ENCODE measurements around the gene SH3PXD2B. TPM values are rescaled to one million over a fixed set of nuclear protein-coding genes. Genes with fewer than 3 reads are reported as not detected.

SH3PXD2B gene
- total and polyA plus RNA-seq, 2 of the 13 experiments (the other 11 are each of a cell fraction or from before 2014, with no cell fraction given): 3.4 to 4.6 TPM

DNA sequence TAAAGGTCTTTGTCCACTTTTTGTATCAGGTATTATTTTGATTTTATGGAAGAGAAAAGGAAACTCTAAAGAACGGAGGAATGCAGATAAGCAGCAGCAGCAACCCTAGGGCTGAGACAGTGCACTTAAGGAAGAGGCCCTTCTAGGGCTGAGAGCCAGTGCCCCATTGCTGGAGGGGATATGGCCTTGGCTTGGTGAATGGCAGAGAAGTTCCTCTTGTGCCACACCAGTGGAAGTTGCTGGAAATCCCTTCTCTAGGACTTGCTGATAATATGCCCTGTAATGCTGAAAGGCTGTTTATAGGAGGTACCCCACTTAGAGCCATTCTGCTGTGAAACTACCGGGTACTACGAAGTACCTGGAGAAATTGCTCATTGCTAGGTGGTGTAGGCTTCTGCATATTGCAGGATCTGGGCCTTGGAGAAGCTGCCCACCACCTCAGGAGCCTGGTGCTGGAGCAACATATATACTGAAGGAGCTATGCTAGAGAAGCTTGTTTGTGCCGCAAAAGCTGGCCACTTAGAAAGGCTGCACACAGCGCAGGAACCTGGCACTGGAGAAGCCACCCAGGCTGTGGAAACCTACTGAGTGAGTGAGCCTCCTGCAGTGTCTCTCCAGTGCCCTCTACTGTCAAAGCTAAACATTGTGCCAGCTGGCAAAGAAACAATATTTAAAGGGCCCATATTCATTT is 161.1 kb downstream of the SH3PXD2B start (continued):
- 0 out of 2 replicates have a peak, but pooled peaks have one; percentile 18 for TF ChIP-seq ERF (CRISPR knock-in tag; IDR thresholded peaks at IDR 0.05)
- no peak for TF ChIP-seq CREM (IDR thresholded peaks at IDR 0.05)
- no peak for TF ChIP-seq CREM (CRISPR knock-in tag; IDR thresholded peaks at IDR 0.05)
- TF ChIP-seq THAP11 (CRISPR knock-in tag; IDR thresholded peaks at IDR 0.05): peak; percentile 66
- TF ChIP-seq ZNF577 (CRISPR knock-in tag; IDR thresholded peaks at IDR 0.05; ENCODE audit: borderline replicate concordance, low read depth): no peak
- TF ChIP-seq SOX6 (IDR thresholded peaks at IDR 0.05): no peak
- TF ChIP-seq SOX6 (CRISPR knock-in tag; IDR thresholded peaks at IDR 0.05): 0 out of 2 replicates have a peak, but pooled peaks have one; percentile 30
- no peak for TF ChIP-seq TAF1 (CRISPR knock-in tag; IDR thresholded peaks at IDR 0.05)
- no peak for TF ChIP-seq ZNF510 (CRISPR knock-in tag; IDR thresholded peaks at IDR 0.05; ENCODE audit: low read depth)
- TF ChIP-seq ZNF121 (CRISPR knock-in tag; IDR thresholded peaks at IDR 0.05): no peak
- TF ChIP-seq NCOA2 (CRISPR knock-in tag; IDR thresholded peaks at IDR 0.05): 0 out of 2 replicates have a peak, but pooled peaks have one; percentile 23
- TF ChIP-seq ZNF264 (CRISPR knock-in tag; IDR thresholded peaks at IDR 0.05): 0 out of 2 replicates have a peak, but pooled peaks have one; percentile 80
- TF ChIP-seq, protein P1, sequence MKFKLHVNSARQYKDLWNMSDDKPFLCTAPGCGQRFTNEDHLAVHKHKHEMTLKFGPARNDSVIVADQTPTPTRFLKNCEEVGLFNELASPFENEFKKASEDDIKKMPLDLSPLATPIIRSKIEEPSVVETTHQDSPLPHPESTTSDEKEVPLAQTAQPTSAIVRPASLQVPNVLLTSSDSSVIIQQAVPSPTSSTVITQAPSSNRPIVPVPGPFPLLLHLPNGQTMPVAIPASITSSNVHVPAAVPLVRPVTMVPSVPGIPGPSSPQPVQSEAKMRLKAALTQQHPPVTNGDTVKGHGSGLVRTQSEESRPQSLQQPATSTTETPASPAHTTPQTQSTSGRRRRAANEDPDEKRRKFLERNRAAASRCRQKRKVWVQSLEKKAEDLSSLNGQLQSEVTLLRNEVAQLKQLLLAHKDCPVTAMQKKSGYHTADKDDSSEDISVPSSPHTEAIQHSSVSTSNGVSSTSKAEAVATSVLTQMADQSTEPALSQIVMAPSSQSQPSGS (CRISPR knock-in tag; IDR thresholded peaks at IDR 0.05): 0 out of 2 replicates have a peak, but pooled peaks have one; percentile 20
- 0 out of 2 replicates have a peak, but pooled peaks have one; percentile 28 for TF ChIP-seq PHF8 (CRISPR knock-in tag; IDR thresholded peaks at IDR 0.05)
- TF ChIP-seq SALL1 (CRISPR knock-in tag; IDR thresholded peaks at IDR 0.05): peak; percentile 56
- TF ChIP-seq ZFP41 (CRISPR knock-in tag; IDR thresholded peaks at IDR 0.05; ENCODE audit: borderline replicate concordance): no peak
- TF ChIP-seq, protein P2, sequence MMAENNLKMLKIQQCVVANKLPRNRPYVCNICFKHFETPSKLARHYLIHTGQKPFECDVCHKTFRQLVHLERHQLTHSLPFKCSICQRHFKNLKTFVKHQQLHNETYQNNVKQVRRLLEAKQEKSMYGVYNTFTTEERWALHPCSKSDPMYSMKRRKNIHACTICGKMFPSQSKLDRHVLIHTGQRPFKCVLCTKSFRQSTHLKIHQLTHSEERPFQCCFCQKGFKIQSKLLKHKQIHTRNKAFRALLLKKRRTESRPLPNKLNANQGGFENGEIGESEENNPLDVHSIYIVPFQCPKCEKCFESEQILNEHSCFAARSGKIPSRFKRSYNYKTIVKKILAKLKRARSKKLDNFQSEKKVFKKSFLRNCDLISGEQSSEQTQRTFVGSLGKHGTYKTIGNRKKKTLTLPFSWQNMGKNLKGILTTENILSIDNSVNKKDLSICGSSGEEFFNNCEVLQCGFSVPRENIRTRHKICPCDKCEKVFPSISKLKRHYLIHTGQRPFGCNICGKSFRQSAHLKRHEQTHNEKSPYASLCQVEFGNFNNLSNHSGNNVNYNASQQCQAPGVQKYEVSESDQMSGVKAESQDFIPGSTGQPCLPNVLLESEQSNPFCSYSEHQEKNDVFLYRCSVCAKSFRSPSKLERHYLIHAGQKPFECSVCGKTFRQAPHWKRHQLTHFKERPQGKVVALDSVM (CRISPR knock-in tag; IDR thresholded peaks at IDR 0.05): no peak
- TF ChIP-seq SUZ12 (IDR thresholded peaks at IDR 0.05; ENCODE audit: low read depth, low read length): no peak
- peak; percentile 39; the same call in 1 of the 2 replicates for TF ChIP-seq KAT8 (CRISPR knock-in tag; IDR thresholded peaks at IDR 0.05)
- no peak for TF ChIP-seq ZZZ3 (CRISPR knock-in tag; IDR thresholded peaks at IDR 0.05; ENCODE audit: borderline replicate concordance)
- peak; percentile 78; the same call in 1 of the 2 replicates for TF ChIP-seq ZNF124 (CRISPR knock-in tag; IDR thresholded peaks at IDR 0.05)
- 0 out of 2 replicates have a peak, but pooled peaks have one; percentile 7 for TF ChIP-seq CEBPG (CRISPR knock-in tag; IDR thresholded peaks at IDR 0.05)
- TF ChIP-seq, protein P3, sequence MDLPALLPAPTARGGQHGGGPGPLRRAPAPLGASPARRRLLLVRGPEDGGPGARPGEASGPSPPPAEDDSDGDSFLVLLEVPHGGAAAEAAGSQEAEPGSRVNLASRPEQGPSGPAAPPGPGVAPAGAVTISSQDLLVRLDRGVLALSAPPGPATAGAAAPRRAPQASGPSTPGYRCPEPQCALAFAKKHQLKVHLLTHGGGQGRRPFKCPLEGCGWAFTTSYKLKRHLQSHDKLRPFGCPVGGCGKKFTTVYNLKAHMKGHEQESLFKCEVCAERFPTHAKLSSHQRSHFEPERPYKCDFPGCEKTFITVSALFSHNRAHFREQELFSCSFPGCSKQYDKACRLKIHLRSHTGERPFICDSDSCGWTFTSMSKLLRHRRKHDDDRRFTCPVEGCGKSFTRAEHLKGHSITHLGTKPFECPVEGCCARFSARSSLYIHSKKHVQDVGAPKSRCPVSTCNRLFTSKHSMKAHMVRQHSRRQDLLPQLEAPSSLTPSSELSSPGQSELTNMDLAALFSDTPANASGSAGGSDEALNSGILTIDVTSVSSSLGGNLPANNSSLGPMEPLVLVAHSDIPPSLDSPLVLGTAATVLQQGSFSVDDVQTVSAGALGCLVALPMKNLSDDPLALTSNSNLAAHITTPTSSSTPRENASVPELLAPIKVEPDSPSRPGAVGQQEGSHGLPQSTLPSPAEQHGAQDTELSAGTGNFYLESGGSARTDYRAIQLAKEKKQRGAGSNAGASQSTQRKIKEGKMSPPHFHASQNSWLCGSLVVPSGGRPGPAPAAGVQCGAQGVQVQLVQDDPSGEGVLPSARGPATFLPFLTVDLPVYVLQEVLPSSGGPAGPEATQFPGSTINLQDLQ (CRISPR knock-in tag; IDR thresholded peaks at IDR 0.05): no peak
- TF ChIP-seq IRF2 (CRISPR knock-in tag; IDR thresholded peaks at IDR 0.05): 0 out of 2 replicates have a peak, but pooled peaks have one; percentile 52
- TF ChIP-seq, protein P4, sequence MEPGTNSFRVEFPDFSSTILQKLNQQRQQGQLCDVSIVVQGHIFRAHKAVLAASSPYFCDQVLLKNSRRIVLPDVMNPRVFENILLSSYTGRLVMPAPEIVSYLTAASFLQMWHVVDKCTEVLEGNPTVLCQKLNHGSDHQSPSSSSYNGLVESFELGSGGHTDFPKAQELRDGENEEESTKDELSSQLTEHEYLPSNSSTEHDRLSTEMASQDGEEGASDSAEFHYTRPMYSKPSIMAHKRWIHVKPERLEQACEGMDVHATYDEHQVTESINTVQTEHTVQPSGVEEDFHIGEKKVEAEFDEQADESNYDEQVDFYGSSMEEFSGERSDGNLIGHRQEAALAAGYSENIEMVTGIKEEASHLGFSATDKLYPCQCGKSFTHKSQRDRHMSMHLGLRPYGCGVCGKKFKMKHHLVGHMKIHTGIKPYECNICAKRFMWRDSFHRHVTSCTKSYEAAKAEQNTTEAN (CRISPR knock-in tag; conservative IDR thresholded peaks at IDR 0.05): 0 out of 2 replicates have a peak, but pooled peaks have one; percentile 19
